Fibroblast of lung (primary cell): Measurements from ENCODE around the gene MAB21L3. TPM values are rescaled to one million over a fixed set of nuclear protein-coding genes. Genes with fewer than 3 reads are reported as not detected.

ENCODE experiments used
- DNase-seq, 2 donors: peaks; one replicate each; pipeline versions ENCODE4 v3.0.0 to v3.0.0-alpha.2; 2010; ENCODE audit warnings: low read depth in 2 of 2
- H2AFZ ChIP-seq: 2 replicates; pipeline ENCODE4 v1.5.1; 2012; ENCODE audit warnings: low read length, control low read depth, inconsistent platforms
- H3K27ac ChIP-seq: 2 replicates; pipeline ENCODE4 v1.5.1; 2011; ENCODE audit warnings: low read length, control low read depth; ENCODE audit not compliant: insufficient read depth
- H3K27me3 ChIP-seq: 2 replicates; pipeline ENCODE4 v1.5.1; 2011; ENCODE audit warnings: mild to moderate bottlenecking, low read length; ENCODE audit not compliant: control insufficient read depth, insufficient read depth
- H3K36me3 ChIP-seq: 2 replicates; pipeline ENCODE4 v1.5.1; 2011; ENCODE audit warnings: low read length; ENCODE audit not compliant: control insufficient read depth, insufficient read depth
- H3K4me1 ChIP-seq: 2 replicates; pipeline ENCODE4 v1.5.1; 2011; ENCODE audit warnings: low read length; ENCODE audit not compliant: control insufficient read depth, insufficient read depth; ENCODE audit errors: extremely low read depth
- H3K4me2 ChIP-seq: 2 replicates; pipeline ENCODE4 v1.5.1; 2011; ENCODE audit warnings: low read length, control low read depth; ENCODE audit not compliant: insufficient read depth; ENCODE audit errors: extremely low read depth
- H3K4me3 ChIP-seq, 4 experiments: fragments of 200-600 bp in 1 of 4; sonication (generic) in 1 of 4; replicated peaks in 1 of 4; 2 replicates each; pipeline ENCODE4 v1.5.1; 2011 to 2016; ENCODE audit warnings: low read length in 4 of 4, low read depth in 3 of 4, mild to moderate bottlenecking in 3 of 4, control low read depth in 2 of 4, inconsistent platforms in 1 of 4, mixed read lengths in 1 of 4; ENCODE audit not compliant: insufficient read depth in 1 of 4; ENCODE audit errors: control extremely low read depth in 1 of 4
- H3K79me2 ChIP-seq: 2 replicates; pipeline ENCODE4 v1.5.1; 2012; ENCODE audit warnings: mild to moderate bottlenecking, low read length, inconsistent platforms; ENCODE audit not compliant: control insufficient read depth, insufficient read depth
- H3K9ac ChIP-seq: 2 replicates; pipeline ENCODE4 v1.5.1; 2011; ENCODE audit warnings: mild to moderate bottlenecking, low read length, control low read depth; ENCODE audit not compliant: insufficient read depth
- H3K9me3 ChIP-seq: 2 replicates; pipeline ENCODE4 v1.5.1; 2012; ENCODE audit warnings: low read depth, low read length; ENCODE audit not compliant: control insufficient read depth, insufficient read depth
- H4K20me1 ChIP-seq: 2 replicates; pipeline ENCODE4 v1.5.1; 2011; ENCODE audit warnings: low read length; ENCODE audit not compliant: control insufficient read depth, insufficient read depth; ENCODE audit errors: extremely low read depth
- CTCF ChIP-seq, 2 donors: IDR thresholded peaks in 1 of 2; conservative IDR thresholded peaks in 1 of 2; 1 replicate in 1 of 2; 2 replicates in 1 of 2; pipeline ENCODE4 v1.5.1; 2011 to 2012; ENCODE audit warnings: low read length in 2 of 2, control low read depth in 1 of 2, inconsistent platforms in 1 of 2, low read depth in 1 of 2, mild to moderate bottlenecking in 1 of 2
- EZH2 ChIP-seq: IDR thresholded peaks from 2 replicates; pipeline ENCODE4 v1.5.1; 2012; ENCODE audit warnings: low read length, control low read depth, mild to moderate bottlenecking; ENCODE audit errors: missing control alignments
- polyA plus RNA-seq, 2 donors: library from polyadenylated mRNA; depleted of rRNA in 1 of 2; stranded (reverse) in 1 of 2; unstranded in 1 of 2; fragments of >200 nt; gene quantifications; 2 replicates each; pipeline ENCODE4 v1.2.1, GENCODE V29; 2011 to 2012; ENCODE audit warnings: missing spikeins in 1 of 2
- total RNA-seq: library from RNA; depleted of rRNA; stranded (reverse); fragments of >200 nt; gene quantifications from 2 replicates; pipeline ENCODE4 v1.2.1, GENCODE V29; 2014

Gene MAB21L3
- total and polyA plus RNA-seq, 2 donors (not counting 1 experiment from before 2014, with no cell fraction given) = 0.18 to 0.66 TPM

- no peaks in the 10 kb centered on the region for H3K79me2 ChIP-seq
- H3K4me1 ChIP-seq = no peaks in the 10 kb centered on the region
- no peak overlapping the region for H3K27ac ChIP-seq
- H3K9ac ChIP-seq = no peak overlapping the region
- TF ChIP-seq CTCF (conservative IDR thresholded peaks at IDR 0.05 in 1 of 2, IDR thresholded peaks at IDR 0.05 in 1 of 2; ENCODE audit: low read depth in 1 of 2, low read length in 2 of 2) (no peak), EZH2 (no peak)
- H3K4me2 ChIP-seq = no peak overlapping the region
- no peaks in the 10 kb centered on the region for H3K9me3 ChIP-seq
- H3K4me3 ChIP-seq = no peak overlapping the region
- H3K27me3 ChIP-seq = peaks cover 6% of the 10 kb centered on the region
- no peaks in the 10 kb centered on the region for H3K36me3 ChIP-seq
- DNase-seq = no peak
- no peaks in the 10 kb centered on the region for H4K20me1 ChIP-seq
- no peak overlapping the region for H2AFZ ChIP-seq
These were observed 39.2 kb downstream of the MAB21L3 start for GRCh38 chr1:116150368-116150767.

DNA sequence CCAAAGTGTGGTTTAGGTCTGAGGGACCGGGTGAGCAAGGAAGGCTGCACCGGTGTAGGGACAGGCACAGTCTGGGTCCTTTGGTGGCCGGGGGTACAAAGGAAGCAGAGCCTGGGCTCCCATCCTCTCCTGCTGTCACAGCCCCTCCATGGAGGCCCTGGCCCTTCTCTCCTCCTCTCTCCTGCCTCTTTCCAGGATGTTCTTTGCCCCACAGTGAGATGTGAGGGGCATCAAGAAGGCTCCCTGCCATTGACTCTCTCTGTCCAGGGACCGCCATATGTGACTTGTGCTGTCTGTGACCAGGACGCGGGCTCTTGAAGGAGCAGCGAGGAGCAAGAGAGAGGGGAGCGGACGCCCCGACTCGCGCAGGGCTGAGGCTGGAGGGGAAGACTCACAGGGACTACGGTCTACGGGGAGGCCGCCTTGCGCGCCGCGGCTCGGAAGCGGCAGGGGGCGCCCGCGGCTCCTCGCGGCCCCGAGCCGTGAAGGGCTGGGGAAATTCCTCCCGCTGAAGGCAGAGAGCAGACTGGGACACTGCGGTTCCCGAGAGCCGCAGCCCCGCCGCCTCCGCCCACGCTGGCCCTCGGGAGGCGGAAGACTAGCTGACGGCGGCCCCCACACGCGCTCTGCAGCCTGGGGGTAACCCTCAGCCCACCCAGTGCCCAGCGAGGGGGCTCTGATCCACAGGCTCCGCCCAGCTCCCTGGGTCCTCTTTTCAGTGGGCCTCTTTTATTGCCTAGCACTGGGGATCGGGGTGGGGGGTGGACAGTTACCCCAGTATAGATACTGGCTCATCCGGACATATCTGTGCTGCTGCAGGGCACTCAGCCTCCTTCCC is 40.8 kb downstream of the MAB21L3 start:
- Histone ChIP-seq H3K27me3 (peaks cover 6% of the 10 kb centered on the region), H3K4me2 (peak overlapping the region; percentile 77), H4K20me1 (no peaks in the 10 kb centered on the region), H3K79me2 (no peaks in the 10 kb centered on the region), H3K27ac (no peak overlapping the region), H3K4me3 (peak overlapping the region; percentile 2 to 55 (median 41)), H2AFZ (peak overlapping the region; percentile 54), H3K9ac (peak overlapping the region; percentile 54), H3K36me3 (no peaks in the 10 kb centered on the region), H3K9me3 (no peaks in the 10 kb centered on the region), H3K4me1 (no peaks in the 10 kb centered on the region)
- peak; percentile 56 to 75 for TF ChIP-seq CTCF (conservative IDR thresholded peaks at IDR 0.05 in 1 of 2, IDR thresholded peaks at IDR 0.05 in 1 of 2; ENCODE audit: low read depth in 1 of 2, low read length in 2 of 2)
- TF ChIP-seq EZH2 = no peak
- peak; percentile 67 to 71 for DNase-seq

DNA sequence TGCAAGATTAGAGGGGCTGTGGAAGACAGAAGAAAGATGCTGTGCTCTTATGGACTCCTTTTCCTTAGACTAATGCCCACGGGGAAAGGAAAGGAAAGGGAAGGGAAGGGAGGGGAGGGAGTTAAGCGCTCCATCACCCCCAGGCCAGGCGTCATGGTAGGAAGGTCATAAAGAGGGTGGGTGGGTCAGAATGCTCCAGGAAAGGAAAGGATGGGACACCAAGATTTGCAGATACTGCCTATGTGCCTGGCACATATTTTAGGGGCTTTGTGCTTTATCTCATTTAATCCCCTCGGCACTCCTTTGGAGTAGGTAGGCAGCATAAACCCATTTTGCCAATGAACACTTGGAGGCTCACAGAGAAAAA is 41.4 kb downstream of the MAB21L3 start:
- peak overlapping the region; percentile 77 for H3K4me2 ChIP-seq
- H3K9me3 ChIP-seq = no peaks in the 10 kb centered on the region
- no peak for TF ChIP-seq EZH2
- no peak for TF ChIP-seq CTCF (conservative IDR thresholded peaks at IDR 0.05 in 1 of 2, IDR thresholded peaks at IDR 0.05 in 1 of 2; ENCODE audit: low read depth in 1 of 2, low read length in 2 of 2)
- H4K20me1 ChIP-seq = no peaks in the 10 kb centered on the region
- H3K27me3 ChIP-seq = peaks cover 6% of the 10 kb centered on the region
- peak overlapping the region; percentile 54 for H2AFZ ChIP-seq
- peak overlapping the region; percentile 2 to 55 (median 41) for H3K4me3 ChIP-seq
- DNase-seq = no peak
- H3K36me3 ChIP-seq = no peaks in the 10 kb centered on the region
- H3K79me2 ChIP-seq = no peaks in the 10 kb centered on the region
- no peaks in the 10 kb centered on the region for H3K4me1 ChIP-seq
- H3K27ac ChIP-seq = no peak overlapping the region
- no peak overlapping the region for H3K9ac ChIP-seq
